Myocyte (in vitro differentiated cells): ENCODE measurements around the gene PNMA1. TPM values are rescaled to one million over a fixed set of nuclear protein-coding genes. Genes with fewer than 3 reads are reported as not detected.

Experiments used
- DNase-seq: peaks from one replicate; pipeline ENCODE4 v3.0.0-alpha.2; 2012; ENCODE audit warnings: low read depth
- total RNA-seq: library from RNA; depleted of rRNA; stranded (reverse); fragments of >200 nt; gene quantifications from 2 replicates; pipeline ENCODE4 v1.2.3, GENCODE V29; 2014

The PNMA1 gene
- total RNA-seq, 1 donor from 2014 or later, result 26.4 TPM

- DNase-seq, result peak; percentile 44
Observed at GRCh38 chr14:73751157-73751691, 37.0 kb upstream of the PNMA1 start.

GRCh38 chr14:73750531-73750901, 36.3 kb upstream of the PNMA1 start:
- DNase-seq, result no peak

GRCh38 chr14:73749706-73750530, 35.7 kb upstream of the PNMA1 start:
- no peak for DNase-seq

- DNase-seq, result no peak
Observed at GRCh38 chr14:73748858-73749357, 34.7 kb upstream of the PNMA1 start.

GRCh38 chr14:73747379-73748211, 33.4 kb upstream of the PNMA1 start:
- no peak for DNase-seq

- no peak for DNase-seq
Observed at GRCh38 chr14:73746520-73747378, 32.6 kb upstream of the PNMA1 start.

GRCh38 chr14:73745571-73746519, 31.7 kb upstream of the PNMA1 start:
- no peak for DNase-seq

GRCh38 chr14:73744874-73745529, 30.8 kb upstream of the PNMA1 start:
- no peak for DNase-seq

GRCh38 chr14:73744175-73744867, 30.1 kb upstream of the PNMA1 start:
- DNase-seq, result peak; percentile 90

GRCh38 chr14:73743431-73743931, 29.3 kb upstream of the PNMA1 start:
- DNase-seq, result peak; percentile 82

- DNase-seq, result no peak
Observed at GRCh38 chr14:73742520-73743238, 28.5 kb upstream of the PNMA1 start.

GRCh38 chr14:73741876-73742519, 27.8 kb upstream of the PNMA1 start:
- no peak for DNase-seq

GRCh38 chr14:73741386-73741875, 27.2 kb upstream of the PNMA1 start:
- DNase-seq, result peak; percentile 54

- DNase-seq, result peak; percentile 42
Observed at GRCh38 chr14:73740618-73741326, 26.6 kb upstream of the PNMA1 start.

- no peak for DNase-seq
Observed at GRCh38 chr14:73739899-73740617, 25.9 kb upstream of the PNMA1 start.
